PC-9 (cell line): ENCODE data around the gene ATP8B2. TPM values are rescaled to one million over a fixed set of nuclear protein-coding genes. Genes with fewer than 3 reads are reported as not detected.
"Not testable (repeated sequence)": the region's sequence is repeated elsewhere in the genome, so short reads cannot be mapped to it uniquely, and the experiment has no call there.

Experiments
- BruUV-seq: library from RNA; stranded (reverse); fragments of 400-500 nt; replicated peaks from 2 replicates; lab custom pipeline; 2021; lab: Mats Ljungman, UMichigan
- CTCF ChIA-PET: fragments of 300-600 bp; sonication (Branson Sonifier 250); formaldehyde crosslinking; loops from one replicate; lab custom pipeline; 2022; ENCODE audit warnings: antibody characterized with exemption; lab: Charles Lee
- POLR2A ChIA-PET: fragments of 300-600 bp; sonication (Branson Sonifier 250); formaldehyde crosslinking; loops from one replicate; lab custom pipeline; 2022; ENCODE audit warnings: antibody characterized with exemption; ENCODE audit not compliant: unreplicated experiment; lab: Charles Lee
- DNase-seq, 2 experiments: peaks; one replicate each; pipeline versions ENCODE4 v3.0.0 to v3.0.0-alpha.2; 2015 to 2022; ENCODE audit warnings: mixed read lengths in 1 of 2
- H2AFZ ChIP-seq: fragments of 200-600 bp; sonication (generic); 2 replicates; pipeline ENCODE4 v1.8.1; 2017; ENCODE audit warnings: antibody characterized with exemption
- H3F3A ChIP-seq: fragments of 200-600 bp; sonication (generic); 2 replicates; pipeline ENCODE4 v1.8.1; 2017; ENCODE audit warnings: antibody characterized with exemption, mild to moderate bottlenecking, low read depth; ENCODE audit not compliant: insufficient read depth
- H3K27ac ChIP-seq: fragments of 200-600 bp; sonication (generic); 2 replicates; pipeline ENCODE4 v1.6.1; 2016; ENCODE audit warnings: mixed run types
- H3K27me3 ChIP-seq: fragments of 200-600 bp; sonication (generic); 2 replicates; pipeline ENCODE4 v1.6.1; 2016; ENCODE audit warnings: low read depth, mixed run types; ENCODE audit not compliant: insufficient read depth
- H3K36me3 ChIP-seq: fragments of 200-600 bp; sonication (generic); 2 replicates; pipeline ENCODE4 v1.6.1; 2016; ENCODE audit warnings: low read depth, mixed run types
- H3K4me1 ChIP-seq: fragments of 200-600 bp; sonication (generic); replicated peaks from 2 replicates; pipeline ENCODE4 v1.6.1; 2016; ENCODE audit warnings: mixed run types; ENCODE audit not compliant: insufficient read depth
- H3K4me2 ChIP-seq: fragments of 200-600 bp; sonication (generic); 2 replicates; pipeline ENCODE4 v1.6.1; 2017; ENCODE audit warnings: mixed run types
- H3K4me3 ChIP-seq: fragments of 200-600 bp; sonication (generic); 2 replicates; pipeline ENCODE4 v1.6.1; 2016; ENCODE audit warnings: mixed run types
- H3K79me2 ChIP-seq: fragments of 200-600 bp; sonication (generic); 2 replicates; pipeline ENCODE4 v1.6.1; 2017; ENCODE audit warnings: low read depth, mixed run types
- H3K9me2 ChIP-seq: fragments of 200-600 bp; sonication (generic); 2 replicates; pipeline ENCODE4 v1.8.1; 2017; ENCODE audit warnings: mild to moderate bottlenecking; ENCODE audit not compliant: insufficient read depth
- H3K9me3 ChIP-seq: fragments of 200-600 bp; sonication (generic); 2 replicates; pipeline ENCODE4 v1.8.1; 2016; ENCODE audit warnings: low read depth; ENCODE audit not compliant: insufficient read depth
- H4K20me1 ChIP-seq: fragments of 200-600 bp; sonication (generic); 2 replicates; pipeline ENCODE4 v1.8.1; 2017; ENCODE audit not compliant: insufficient read depth
- CTCF ChIP-seq: fragments of 200-600 bp; sonication (generic); conservative IDR thresholded peaks from 2 replicates; pipeline ENCODE4 v1.6.1; 2017; ENCODE audit warnings: mixed run types, antibody characterized with exemption, mild to moderate bottlenecking, moderate library complexity
- EZH2 ChIP-seq: fragments of 200-600 bp; sonication (generic); IDR thresholded peaks from 2 replicates; pipeline ENCODE4 v1.8.0; 2017; ENCODE audit warnings: antibody characterized with exemption, low read depth
- intact Hi-C: fragments of 100-400 bp; cut with micrococcal nuclease; formaldehyde crosslinking; loops from one replicate; pipeline ENCODE4 v1.10.0; 2022; ENCODE audit not compliant: unreplicated experiment
- total RNA-seq: library from RNA; stranded (reverse); gene quantifications from 2 replicates; pipeline ENCODE4 v1.2.3, GENCODE V29; 2021

Gene ATP8B2
- total RNA-seq, 1 experiment from 2014 or later: 0.07 TPM

GRCh38 chr1:154353966-154354365 is 28.6 kb downstream of the ATP8B2 start:
- Histone ChIP-seq H3K27ac (no peak overlapping the region), H3K4me3 (no peak overlapping the region), H3K27me3 (peaks cover 45% of the 10 kb centered on the region), H2AFZ (no peak overlapping the region), H3F3A (no peaks in the 10 kb centered on the region), H3K4me1 (no peaks in the 10 kb centered on the region), H3K9me3 (no peaks in the 10 kb centered on the region), H4K20me1 (no peaks in the 10 kb centered on the region), H3K9me2 (no peaks in the 10 kb centered on the region), H3K36me3 (no peaks in the 10 kb centered on the region), H3K79me2 (no peaks in the 10 kb centered on the region), H3K4me2 (no peak overlapping the region)
- ChIA-PET POLR2A (no interaction called here), CTCF (interaction anchor here (0.6 to 1.3 kb wide), 3 partner anchors 9 to 193 kb away, joined by 3 read pairs; no protein-coding TSS in a partner anchor)
- BruUV-seq: no TSS peak
- intact Hi-C loops: loop anchor here (10.0 kb wide), 1 partner anchor 81 kb away; no protein-coding TSS in a partner anchor
- no peak for TF ChIP-seq CTCF
- DNase-seq: no peak

GRCh38 chr1:154358519-154358918 is 33.2 kb downstream of the ATP8B2 start:
- CTCF ChIA-PET: no interaction called here
- TF ChIP-seq EZH2: no peak
- no peak for TF ChIP-seq CTCF

DNA sequence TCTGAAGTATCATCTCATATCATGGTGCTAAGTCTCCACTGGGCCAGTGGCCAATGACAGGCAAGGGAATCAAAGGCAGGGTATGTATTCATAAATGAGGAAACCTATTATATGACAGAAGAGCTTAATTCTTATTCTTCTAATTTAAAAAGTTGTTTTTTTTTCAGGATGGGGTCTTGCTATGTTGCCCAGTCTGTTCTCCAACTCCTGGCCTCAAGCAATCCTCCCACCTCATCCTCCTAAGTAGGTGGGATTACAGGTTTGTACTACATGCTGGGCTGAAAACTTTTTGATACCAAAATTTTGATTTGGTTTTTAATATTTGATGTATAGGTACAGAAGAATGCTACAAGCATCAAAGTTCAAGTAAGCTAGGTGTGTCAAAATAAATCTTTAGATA is 35.0 kb downstream of the ATP8B2 start:
- Histone ChIP-seq H3K4me2 (no peak overlapping the region), H3K9me2 (no peaks in the 10 kb centered on the region), H3K9me3 (no peaks in the 10 kb centered on the region), H3K27me3 (peaks cover 9% of the 10 kb centered on the region), H3K4me1 (no peaks in the 10 kb centered on the region), H3K36me3 (no peaks in the 10 kb centered on the region), H3K27ac (no peak overlapping the region), H3F3A (no peaks in the 10 kb centered on the region), H2AFZ (no peak overlapping the region), H3K4me3 (no peak overlapping the region), H4K20me1 (no peaks in the 10 kb centered on the region), H3K79me2 (no peaks in the 10 kb centered on the region)
- DNase-seq: no peak
- BruUV-seq: no TSS peak
- POLR2A ChIA-PET: no interaction called here
- CTCF ChIA-PET: no interaction called here
- TF ChIP-seq EZH2 (no peak), CTCF (no peak)
- intact Hi-C loops: no loop called here

More at GRCh38 chr1:154358519-154358918, 33.2 kb downstream of the ATP8B2 start:
- no peaks in the 10 kb centered on the region for H4K20me1 ChIP-seq
- H3K4me3 ChIP-seq: no peak overlapping the region
- no peaks in the 10 kb centered on the region for H3K79me2 ChIP-seq
- H3K27ac ChIP-seq: no peak overlapping the region
- no peak overlapping the region for H2AFZ ChIP-seq
- BruUV-seq: no TSS peak
- H3K27me3 ChIP-seq: peaks cover 22% of the 10 kb centered on the region
- no peaks in the 10 kb centered on the region for H3K36me3 ChIP-seq
- POLR2A ChIA-PET: no interaction called here
- no peaks in the 10 kb centered on the region for H3K4me1 ChIP-seq
- H3F3A ChIP-seq: no peaks in the 10 kb centered on the region
- no peaks in the 10 kb centered on the region for H3K9me2 ChIP-seq
- no peak overlapping the region for H3K4me2 ChIP-seq
- H3K9me3 ChIP-seq: no peaks in the 10 kb centered on the region
- no peak for DNase-seq
- intact Hi-C loops: loop anchor here (10.0 kb wide), 1 partner anchor 76 kb away; no protein-coding TSS in a partner anchor

DNA sequence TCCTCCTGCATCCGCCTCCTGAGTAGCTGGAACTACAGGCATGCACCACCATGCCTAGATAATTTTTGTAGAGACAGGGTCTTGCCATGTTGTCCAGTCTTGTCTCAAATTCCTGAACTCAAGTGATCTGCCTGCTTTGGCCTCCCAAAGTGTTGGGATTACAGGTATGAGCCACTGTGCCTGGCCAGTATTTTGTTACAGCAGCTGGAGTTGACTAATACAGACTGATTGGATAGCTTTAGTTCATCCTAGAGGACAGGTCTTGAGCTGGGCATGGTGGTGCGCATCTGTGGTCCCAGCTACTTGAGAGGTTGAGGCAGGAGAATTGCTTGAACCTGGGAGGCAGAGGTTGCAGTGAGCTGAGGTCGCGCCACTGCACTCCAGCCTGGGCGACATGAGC is 35.6 kb downstream of the ATP8B2 start:
- BruUV-seq, H2AFZ ChIP-seq, H3F3A ChIP-seq, H3K9me3 ChIP-seq, CTCF ChIA-PET, H3K4me2 ChIP-seq, H3K27ac ChIP-seq, intact Hi-C loops, H4K20me1 ChIP-seq, DNase-seq, H3K4me3 ChIP-seq, H3K36me3 ChIP-seq, H3K9me2 ChIP-seq, H3K4me1 ChIP-seq, H3K79me2 ChIP-seq, H3K27me3 ChIP-seq: not testable (repeated sequence)
- POLR2A ChIA-PET: interaction anchor here (0.7 kb wide), 1 partner anchor 13 kb away, joined by 4 read pairs; no protein-coding TSS in a partner anchor
